Heart left ventricle (tissue), 16 donors: ENCODE data around the gene SLC66A1. TPM values are rescaled to one million over a fixed set of nuclear protein-coding genes. Genes with fewer than 3 reads are reported as not detected.
A peak's percentile ranks its signal among the peaks of the same experiment; 100 is the strongest.

ENCODE experiments used
- ATAC-seq, 4 donors: fragments of 200-7000 bp; cut with Tn5 transposase; one replicate each; pipeline ENCODE4 v1.9.1; 2020 to 2022; ENCODE audit warnings: moderate library complexity in 4 of 4, mild to moderate bottlenecking in 3 of 4, moderate number of reproducible peaks in 1 of 4
- DNase-seq, 5 donors: peaks; one replicate each; pipeline ENCODE4 v3.0.0-alpha.2; 2020
- H3K27ac ChIP-seq, 12 donors: fragments of 200-600 bp; sonication (generic) in 4 of 12; one replicate each; pipeline versions ENCODE4 v1.5.0 to v1.8.0; 2016 to 2022; ENCODE audit warnings: mild to moderate bottlenecking in 2 of 12
- H3K27me3 ChIP-seq, 9 donors: fragments of 200-600 bp; sonication (generic) in 2 of 9; one replicate each; pipeline versions ENCODE4 v1.5.1 to v1.8.0; 2016 to 2022; ENCODE audit warnings: mild to moderate bottlenecking in 3 of 9
- H3K36me3 ChIP-seq, 9 donors: fragments of 200-600 bp; sonication (generic) in 2 of 9; one replicate each; pipeline versions ENCODE4 v1.5.0 to v1.8.0; 2018 to 2022; ENCODE audit warnings: mild to moderate bottlenecking in 2 of 9
- H3K4me1 ChIP-seq, 12 donors: fragments of 200-600 bp; sonication (generic) in 4 of 12; one replicate each; pipeline versions ENCODE4 v1.5.0 to v1.8.0; 2016 to 2022; ENCODE audit warnings: mild to moderate bottlenecking in 3 of 12
- H3K4me3 ChIP-seq, 12 donors: fragments of 200-600 bp; sonication (generic) in 4 of 12; one replicate each; pipeline versions ENCODE4 v1.5.0 to v1.8.0; 2017 to 2022; ENCODE audit warnings: mild to moderate bottlenecking in 9 of 12, moderate library complexity in 4 of 12
- H3K9me3 ChIP-seq, 12 donors: fragments of 200-600 bp; sonication (generic) in 4 of 12; one replicate each; pipeline versions ENCODE4 v1.5.0 to v1.8.0; 2016 to 2022; ENCODE audit warnings: mild to moderate bottlenecking in 1 of 12
- POLR2A ChIP-seq, 2 donors: fragments of 450-650 bp; IDR thresholded peaks; one replicate each; pipeline ENCODE4 v1.6.1; 2017; ENCODE audit warnings: antibody characterized with exemption in 2 of 2, mild to moderate bottlenecking in 2 of 2, moderate library complexity in 2 of 2
- WGBS, 4 donors: extraction: QIAGEN DNeasy Blood & Tissue Kit in 2 of 4; methylation state at CpG; one replicate each; pipeline versions ENCODE4 v1.1.5 to v1.1.7; 2013 to 2018; 5-methylcytosine and 5-hydroxymethylcytosine counted together
- intact Hi-C, 10 donors: fragments of 100-400 bp; cut with DNase I; formaldehyde crosslinking; loops; one replicate each; pipeline versions ENCODE4 v1.11.1 to v1.14.2; 2022
- polyA plus RNA-seq, 2 donors: library from polyadenylated mRNA; stranded (reverse); fragments of 200-250 nt; gene quantifications; one replicate each; pipeline ENCODE4 v1.2.3, GENCODE V29; 2013
- total RNA-seq, 9 donors: library from RNA; depleted of rRNA in 2 of 9; stranded (reverse); fragments of >200 nt in 2 of 9; fragmentation: NEBNext Ultra II Directional in 3 of 9; extraction: Animal tissue kit (Norgen Biotek cat#: 25700) in 3 of 9; gene quantifications; one replicate each; pipeline versions ENCODE4 v1.1.0 to v1.2.4, GENCODE V29; 2016 to 2023
- TF ChIP-seq, protein P1 (sequence below), 12 donors: fragments of 200-600 bp; sonication (generic) in 4 of 12; IDR thresholded peaks; one replicate each; pipeline versions ENCODE4 v1.5.0 to v1.8.0; 2018 to 2022; ENCODE audit warnings: antibody characterized with exemption in 12 of 12, mild to moderate bottlenecking in 5 of 12
- donor health status: ischemic (EF 13 %, LVEDD 7.1; RV severe dilation, severe dysfunction).
- donor health status: healthy with polysubstance abuse.
- donor health status: DM: no; HTN: yes; CAD: no.
- donor health status: DM: no; HTN: no; CAD: no.
- donor health status: ischemic (EF 25% LVEDD 6.9; RV normal size, moderate dysfunction).
- donor health status: ischemic (EF 25% LVEDD 5.7; RV mildly dilated, moderate dysfunction).
- donor health status: healthy.
- donor health status: DM: yes; HTN: yes; CAD: no.
- donor health status: ischemic (EF 35%, LVEDD 5.7; RV mildly dilated, moderate dysfunction).
- donor health status: nonischemic (EF 11% LVEDD 7.7; RV severe dilation, severe dysfunction).
- donor health status: DM: yes; HTN: yes; CAD: no.
- donor health status: PGD.
- donor health status: ischemic (EF 29% LVEDD 5.4; RV normal size, mild dysfunction).
- donor health status: nonischemic (EF 23%, LVEDD 6.1; RV moderate dilation, normal function).

Gene SLC66A1
- total and polyA plus RNA-seq, 11 donors: 6.4 to 19.4 (median 9.7) TPM

DNA sequence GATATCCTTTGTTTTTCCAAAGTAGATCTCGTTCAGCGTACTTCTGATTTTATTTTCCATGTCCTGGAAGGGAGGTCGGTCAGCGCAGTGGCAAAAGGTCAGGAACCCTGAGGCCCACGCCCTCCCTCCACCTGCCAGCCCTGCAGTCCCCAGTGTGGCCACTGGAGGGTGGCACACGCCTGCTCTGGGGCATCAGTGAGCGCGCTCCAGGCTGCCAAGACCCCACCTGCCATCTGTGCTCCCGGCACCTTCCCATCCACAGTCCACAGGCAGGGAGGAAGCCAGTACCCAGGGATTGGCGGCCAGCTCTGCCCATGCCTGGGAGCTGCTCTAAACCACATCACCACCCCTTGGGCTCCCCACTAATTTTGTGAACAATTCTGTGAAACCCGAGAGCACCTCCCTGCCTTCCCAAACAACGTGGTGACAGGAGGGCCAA, 32.3 kb downstream of the SLC66A1 start:
- no peaks in the 10 kb centered on the region for H3K27me3 ChIP-seq
- H3K4me1 ChIP-seq: peaks cover 0 to 27% (median 9%) of the 10 kb centered on the region in 12 donors
- peak; percentile 44 to 75 (median 72) for ATAC-seq
- peaks cover 2 to 84% (median 62%) of the 10 kb centered on the region in 9 donors for H3K36me3 ChIP-seq
- peak overlapping the region in 1 of 12 donors; percentile 3 for H3K27ac ChIP-seq
- intact Hi-C loops: loop anchor here in 9 of 10 donors (1.0 to 5.0 kb wide), 8 partner anchors 43 to 313 kb away; no protein-coding TSS in a partner anchor
- no peak for TF ChIP-seq POLR2A (IDR thresholded peaks at IDR 0.05)
- TF ChIP-seq, protein P1, sequence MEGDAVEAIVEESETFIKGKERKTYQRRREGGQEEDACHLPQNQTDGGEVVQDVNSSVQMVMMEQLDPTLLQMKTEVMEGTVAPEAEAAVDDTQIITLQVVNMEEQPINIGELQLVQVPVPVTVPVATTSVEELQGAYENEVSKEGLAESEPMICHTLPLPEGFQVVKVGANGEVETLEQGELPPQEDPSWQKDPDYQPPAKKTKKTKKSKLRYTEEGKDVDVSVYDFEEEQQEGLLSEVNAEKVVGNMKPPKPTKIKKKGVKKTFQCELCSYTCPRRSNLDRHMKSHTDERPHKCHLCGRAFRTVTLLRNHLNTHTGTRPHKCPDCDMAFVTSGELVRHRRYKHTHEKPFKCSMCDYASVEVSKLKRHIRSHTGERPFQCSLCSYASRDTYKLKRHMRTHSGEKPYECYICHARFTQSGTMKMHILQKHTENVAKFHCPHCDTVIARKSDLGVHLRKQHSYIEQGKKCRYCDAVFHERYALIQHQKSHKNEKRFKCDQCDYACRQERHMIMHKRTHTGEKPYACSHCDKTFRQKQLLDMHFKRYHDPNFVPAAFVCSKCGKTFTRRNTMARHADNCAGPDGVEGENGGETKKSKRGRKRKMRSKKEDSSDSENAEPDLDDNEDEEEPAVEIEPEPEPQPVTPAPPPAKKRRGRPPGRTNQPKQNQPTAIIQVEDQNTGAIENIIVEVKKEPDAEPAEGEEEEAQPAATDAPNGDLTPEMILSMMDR (IDR thresholded peaks at IDR 0.05): peak; percentile 80 to 96 (median 87)
- peak; percentile 34 to 78 (median 59) for DNase-seq
- WGBS, 4 donors: 60 to 68% (median 62%) methylated on average over 12 of the region's 12 CpGs
- no peaks in the 10 kb centered on the region for H3K9me3 ChIP-seq
- H3K4me3 ChIP-seq: no peak overlapping the region

DNA sequence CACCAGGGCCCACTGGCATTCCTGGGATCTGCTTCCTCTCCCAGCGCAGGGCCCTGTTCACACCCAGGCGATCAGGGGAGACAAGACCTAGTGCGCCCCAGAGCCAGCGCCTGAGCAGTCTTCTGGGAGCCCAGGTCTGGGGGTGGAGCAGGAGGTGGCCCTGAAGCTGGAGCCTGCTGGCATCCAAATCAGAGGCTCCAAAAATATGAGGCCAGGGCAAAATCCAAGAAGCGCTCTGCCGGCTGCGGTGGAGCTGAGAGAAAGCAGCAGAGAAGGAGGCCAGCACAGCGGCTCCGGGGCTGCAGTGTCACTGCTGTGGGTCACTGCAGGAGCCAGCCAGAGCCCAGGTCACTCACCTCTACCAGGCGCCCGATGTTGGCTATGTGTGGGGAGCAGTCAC, 32.7 kb downstream of the SLC66A1 start:
- Histone ChIP-seq H3K4me1 (peaks cover 0 to 27% (median 9%) of the 10 kb centered on the region in 12 donors), H3K36me3 (peaks cover 2 to 84% (median 62%) of the 10 kb centered on the region in 9 donors)
- WGBS, 4 donors: 94 to 98% (median 96%) methylated on average over 11 of the region's 11 CpGs

DNA sequence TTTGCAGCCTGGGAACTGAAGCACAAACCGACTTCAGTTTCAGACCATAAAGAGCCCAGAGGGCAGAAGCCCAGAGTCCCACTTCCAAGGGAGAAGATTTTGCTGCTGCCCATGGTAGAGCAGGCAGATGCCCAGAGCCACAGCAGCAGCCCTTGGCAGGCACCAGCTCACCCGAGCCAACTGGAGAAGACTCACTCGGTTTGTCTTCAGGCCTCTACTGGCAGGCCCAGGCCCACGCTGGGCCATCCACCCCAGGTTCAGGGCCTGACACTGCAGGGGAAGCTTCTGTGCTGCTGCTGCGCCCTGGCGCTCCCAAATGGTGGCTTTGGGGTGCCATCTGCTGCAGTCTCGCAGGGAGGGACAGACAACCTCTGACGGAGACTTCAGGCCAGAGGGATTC, 33.3 kb downstream of the SLC66A1 start:
- H3K4me1 ChIP-seq: peaks cover 0 to 27% (median 9%) of the 10 kb centered on the region in 12 donors
- WGBS, 4 donors: 88 to 100% (median 94%) methylated on average over 1 to 8 of the region's 8 CpGs
- ATAC-seq (no peak), DNase-seq (no peak)
- H3K9me3 ChIP-seq: no peaks in the 10 kb centered on the region
- no peak overlapping the region for H3K4me3 ChIP-seq
- TF ChIP-seq, protein P1 (IDR thresholded peaks at IDR 0.05): no peak
- no peak for TF ChIP-seq POLR2A (IDR thresholded peaks at IDR 0.05)
- intact Hi-C loops: loop anchor here in 5 of 10 donors (2.0 kb wide), 3 partner anchors 305 to 309 kb away; no protein-coding TSS in a partner anchor
- peak overlapping the region in 1 of 12 donors; percentile 15 for H3K27ac ChIP-seq
- peaks cover 2 to 84% (median 62%) of the 10 kb centered on the region in 9 donors for H3K36me3 ChIP-seq
- H3K27me3 ChIP-seq: no peaks in the 10 kb centered on the region

More for the DNA sequence above, 32.7 kb downstream of the SLC66A1 start:
- ATAC-seq (no peak), DNase-seq (no peak)
- Histone ChIP-seq H3K4me3 (no peak overlapping the region), H3K9me3 (no peaks in the 10 kb centered on the region), H3K27ac (no peak overlapping the region), H3K27me3 (no peaks in the 10 kb centered on the region)
- intact Hi-C loops: loop anchor here in 9 of 10 donors (1.0 to 5.0 kb wide), 8 partner anchors 42 to 312 kb away; no protein-coding TSS in a partner anchor
- TF ChIP-seq, protein P1 (IDR thresholded peaks at IDR 0.05): no peak
- TF ChIP-seq POLR2A (IDR thresholded peaks at IDR 0.05): no peak

DNA sequence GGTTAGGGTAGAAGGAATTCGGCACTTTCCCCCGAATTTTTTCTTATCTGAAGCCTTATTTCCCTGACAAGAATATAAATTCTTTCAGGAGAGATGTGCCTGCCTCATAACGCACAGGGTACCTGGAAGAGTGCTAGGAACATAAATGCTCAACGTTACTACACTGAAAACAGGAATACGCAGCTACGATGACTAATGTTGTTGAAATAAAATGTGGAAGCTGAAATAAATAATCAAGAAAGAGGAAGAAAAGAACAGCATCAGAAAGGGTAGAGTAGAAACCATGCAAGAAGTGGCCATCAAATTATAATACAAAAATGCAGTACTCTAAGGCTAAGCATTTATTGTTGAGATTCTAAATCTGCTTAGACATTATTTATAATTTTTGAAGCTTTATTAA, 33.9 kb downstream of the SLC66A1 start:
- TF ChIP-seq, protein P1 (IDR thresholded peaks at IDR 0.05): no peak
- TF ChIP-seq POLR2A (IDR thresholded peaks at IDR 0.05): no peak
- no peak overlapping the region for H3K27ac ChIP-seq
- H3K4me1 ChIP-seq: peaks cover 0 to 27% (median 9%) of the 10 kb centered on the region in 12 donors
- WGBS, 4 donors: 74 to 82% (median 77%) methylated on average over 6 of the region's 6 CpGs
- no peak overlapping the region for H3K4me3 ChIP-seq
- ATAC-seq (no peak), DNase-seq (no peak)
- no peaks in the 10 kb centered on the region for H3K27me3 ChIP-seq
- no peaks in the 10 kb centered on the region for H3K9me3 ChIP-seq
- intact Hi-C loops: no loop called here
- peaks cover 2 to 84% (median 65%) of the 10 kb centered on the region in 9 donors for H3K36me3 ChIP-seq
